ENCODE data around the gene ZFP62.

DNA sequence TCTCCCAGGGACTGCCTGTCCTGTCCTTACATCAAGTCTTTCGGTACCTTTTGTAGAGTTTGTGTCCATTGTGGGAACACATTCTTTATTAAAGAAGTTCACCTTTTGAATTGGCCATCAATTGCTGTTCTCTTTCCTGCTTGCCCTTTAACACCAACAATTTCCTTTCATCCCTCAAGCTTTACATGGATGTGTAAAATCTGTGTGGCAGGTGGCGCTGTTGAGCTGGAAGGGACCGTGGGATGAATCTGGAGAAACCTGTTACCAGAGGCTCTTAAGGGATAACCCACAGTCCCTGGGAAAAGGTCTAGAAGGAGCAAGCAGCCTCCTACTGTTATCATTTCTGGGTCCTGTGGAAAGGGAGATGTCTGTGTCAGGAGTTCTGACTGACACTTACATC, 7.9 kb upstream of the ZFP62 start:
- TF ChIP-seq, protein P1, sequence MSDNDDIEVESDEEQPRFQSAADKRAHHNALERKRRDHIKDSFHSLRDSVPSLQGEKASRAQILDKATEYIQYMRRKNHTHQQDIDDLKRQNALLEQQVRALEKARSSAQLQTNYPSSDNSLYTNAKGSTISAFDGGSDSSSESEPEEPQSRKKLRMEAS (IDR thresholded peaks at IDR 0.05), result no peak
- TF ChIP-seq CEBPB (IDR thresholded peaks at IDR 0.05) (no peak), EGR1 (IDR thresholded peaks at IDR 0.05) (no peak)
